Keratinocyte (primary cell): ENCODE measurements around the gene CCDC80. TPM values are rescaled to one million over a fixed set of nuclear protein-coding genes. Genes with fewer than 3 reads are reported as not detected.

Experiments
- DNase-seq: peaks from one replicate; pipeline ENCODE4 v3.0.0-alpha.2; 2011; ENCODE audit warnings: low read depth, missing footprints, low spot score
- FAIRE-seq: peaks from 2 replicates; lab custom pipeline; 2011; peaks lifted over from hg19 to GRCh38; lab: Jason Lieb, UNC
- H2AFZ ChIP-seq: 2 replicates; pipeline ENCODE4 v1.6.0; 2012; ENCODE audit warnings: low read length, control low read depth, inconsistent platforms; ENCODE audit not compliant: control insufficient read depth
- H3K27ac ChIP-seq: 2 replicates; pipeline ENCODE4 v1.5.1; 2011; ENCODE audit warnings: low read length; ENCODE audit not compliant: control insufficient read depth, insufficient read depth
- H3K27me3 ChIP-seq: 3 replicates; pipeline ENCODE4 v1.6.0; 2011; ENCODE audit warnings: low read length; ENCODE audit not compliant: control insufficient read depth, insufficient read depth; ENCODE audit errors: extremely low read depth
- H3K36me3 ChIP-seq, 2 experiments: 2 replicates in 1 of 2; 3 replicates in 1 of 2; pipeline ENCODE4 v1.5.1; 2011; ENCODE audit warnings: low read length in 2 of 2, mild to moderate bottlenecking in 1 of 2; ENCODE audit not compliant: control insufficient read depth in 2 of 2, insufficient read depth in 2 of 2; ENCODE audit errors: extremely low read depth in 1 of 2
- H3K4me1 ChIP-seq: 3 replicates; pipeline ENCODE4 v1.5.1; 2011; ENCODE audit warnings: low read length; ENCODE audit not compliant: control insufficient read depth, insufficient read depth; ENCODE audit errors: extremely low read depth
- H3K4me2 ChIP-seq: 3 replicates; pipeline ENCODE4 v1.6.0; 2011; ENCODE audit warnings: low read depth, low read length; ENCODE audit not compliant: control insufficient read depth, insufficient read depth; ENCODE audit errors: extremely low read depth
- H3K4me3 ChIP-seq, 3 experiments: fragments of 200-600 bp in 1 of 3; sonication (generic) in 1 of 3; 2 replicates in 2 of 3; 3 replicates in 1 of 3; pipeline ENCODE4 v1.5.1; 2011 to 2016; ENCODE audit warnings: low read length in 3 of 3, mild to moderate bottlenecking in 3 of 3, control low read depth in 2 of 3, inconsistent platforms in 1 of 3, low read depth in 1 of 3, mixed read lengths in 1 of 3, mixed run types in 1 of 3, moderate library complexity in 1 of 3; ENCODE audit not compliant: control insufficient read depth in 2 of 3, insufficient read depth in 2 of 3; ENCODE audit errors: extremely low read depth in 1 of 3
- H3K79me2 ChIP-seq: 2 replicates; pipeline ENCODE4 v1.6.0; 2012; ENCODE audit warnings: low read length; ENCODE audit not compliant: control insufficient read depth, insufficient read depth
- H3K9ac ChIP-seq: 3 replicates; pipeline ENCODE4 v1.6.0; 2011; ENCODE audit warnings: low read length; ENCODE audit not compliant: control insufficient read depth, insufficient read depth; ENCODE audit errors: extremely low read depth
- H3K9me1 ChIP-seq: 3 replicates; pipeline ENCODE4 v1.6.0; 2011; ENCODE audit warnings: low read length; ENCODE audit not compliant: control insufficient read depth, insufficient read depth; ENCODE audit errors: extremely low read depth
- H3K9me3 ChIP-seq: 2 replicates; pipeline ENCODE4 v1.5.1; 2012; ENCODE audit warnings: low read depth, low read length; ENCODE audit not compliant: control insufficient read depth
- H4K20me1 ChIP-seq: 3 replicates; pipeline ENCODE4 v1.6.0; 2011; ENCODE audit warnings: low read length; ENCODE audit not compliant: control insufficient read depth, insufficient read depth; ENCODE audit errors: extremely low read depth
- CTCF ChIP-seq, 3 experiments: IDR thresholded peaks in 1 of 3; conservative IDR thresholded peaks in 1 of 3; optimal IDR thresholded peaks in 1 of 3; 2 replicates in 2 of 3; 3 replicates in 1 of 3; pipeline versions ENCODE3 to v1.5.1; 2011; ENCODE audit warnings: low read length in 3 of 3, mild to moderate bottlenecking in 3 of 3, moderate library complexity in 2 of 3, control low read depth in 1 of 3, inconsistent platforms in 1 of 3; ENCODE audit not compliant: insufficient read depth in 2 of 3; ENCODE audit errors: extremely low read depth in 1 of 3
- EZH2 ChIP-seq: IDR thresholded peaks from one replicate; pipeline ENCODE4 v1.6.1; 2012; ENCODE audit warnings: inconsistent platforms, mild to moderate bottlenecking, low read length, moderate library complexity
- dilution Hi-C: fragments of 300-500 bp; cut with MboI; formaldehyde crosslinking; loops from one replicate; pipeline ENCODE4 v1.7.0; 2020; ENCODE audit warnings: low sequenced_read_pairs; ENCODE audit not compliant: extremely low pct_ligation_motif_present
- polyA plus RNA-seq, 5 experiments: library from polyadenylated mRNA; depleted of rRNA in 3 of 5; stranded (reverse) in 3 of 5; stranded (forward) in 1 of 5; unstranded in 1 of 5; fragments of >200 nt; gene quantifications; 1 replicate in 1 of 5; 2 replicates in 3 of 5; 3 replicates in 1 of 5; pipeline versions ENCODE4 v1.2.1 to v1.2.3, GENCODE V29; 2011 to 2012; ENCODE audit warnings: missing spikeins in 2 of 5, low read depth in 1 of 5, low replicate concordance in 1 of 5

CCDC80 gene
- polyA plus RNA-seq, 1 donor (not counting 4 experiments of a cell fraction or from before 2014, with no cell fraction given) = 12.8 TPM

GRCh38 chr3:112685420-112685819, 44.5 kb upstream of the CCDC80 start:
- dilution Hi-C loops = no loop called here
- H3K4me1 ChIP-seq = peaks cover 27% of the 10 kb centered on the region
- no peak overlapping the region for H3K4me3 ChIP-seq
- no peak overlapping the region for H3K27ac ChIP-seq
- H3K4me2 ChIP-seq = no peak overlapping the region
- no peaks in the 10 kb centered on the region for H3K9me1 ChIP-seq
- no peaks in the 10 kb centered on the region for H3K79me2 ChIP-seq
- H2AFZ ChIP-seq = no peak overlapping the region
- no peaks in the 10 kb centered on the region for H3K9me3 ChIP-seq
- H3K9ac ChIP-seq = no peak overlapping the region
- TF ChIP-seq CTCF (optimal IDR thresholded peaks at IDR 0.05 in 1 of 3, IDR thresholded peaks at IDR 0.05 in 1 of 3, conservative IDR thresholded peaks at IDR 0.05 in 1 of 3; ENCODE audit: extremely low read depth in 1 of 3, insufficient read depth in 2 of 3, low read length in 3 of 3) (no peak), EZH2 (no peak)
- H3K36me3 ChIP-seq = no peaks in the 10 kb centered on the region
- DNase-seq (no peak), FAIRE-seq (no peak)
- H4K20me1 ChIP-seq = no peaks in the 10 kb centered on the region
- no peaks in the 10 kb centered on the region for H3K27me3 ChIP-seq

GRCh38 chr3:112682361-112682760, 41.4 kb upstream of the CCDC80 start:
- H3K4me2 ChIP-seq = no peak overlapping the region
- DNase-seq (no peak), FAIRE-seq (no peak)
- no peaks in the 10 kb centered on the region for H3K79me2 ChIP-seq
- no peak overlapping the region for H3K4me3 ChIP-seq
- TF ChIP-seq EZH2 (no peak), CTCF (optimal IDR thresholded peaks at IDR 0.05 in 1 of 3, IDR thresholded peaks at IDR 0.05 in 1 of 3, conservative IDR thresholded peaks at IDR 0.05 in 1 of 3; ENCODE audit: extremely low read depth in 1 of 3, insufficient read depth in 2 of 3, low read length in 3 of 3) (no peak)
- H3K9me3 ChIP-seq = no peaks in the 10 kb centered on the region
- no peak overlapping the region for H3K27ac ChIP-seq
- H3K36me3 ChIP-seq = no peaks in the 10 kb centered on the region
- dilution Hi-C loops = no loop called here
- H4K20me1 ChIP-seq = no peaks in the 10 kb centered on the region
- H3K4me1 ChIP-seq = peaks cover 13% of the 10 kb centered on the region
- H2AFZ ChIP-seq = no peak overlapping the region
- H3K9ac ChIP-seq = no peak overlapping the region
- H3K9me1 ChIP-seq = no peaks in the 10 kb centered on the region
- H3K27me3 ChIP-seq = no peaks in the 10 kb centered on the region
